ENCODE results near the gene ELAVL2.

Gene ELAVL2

DNA sequence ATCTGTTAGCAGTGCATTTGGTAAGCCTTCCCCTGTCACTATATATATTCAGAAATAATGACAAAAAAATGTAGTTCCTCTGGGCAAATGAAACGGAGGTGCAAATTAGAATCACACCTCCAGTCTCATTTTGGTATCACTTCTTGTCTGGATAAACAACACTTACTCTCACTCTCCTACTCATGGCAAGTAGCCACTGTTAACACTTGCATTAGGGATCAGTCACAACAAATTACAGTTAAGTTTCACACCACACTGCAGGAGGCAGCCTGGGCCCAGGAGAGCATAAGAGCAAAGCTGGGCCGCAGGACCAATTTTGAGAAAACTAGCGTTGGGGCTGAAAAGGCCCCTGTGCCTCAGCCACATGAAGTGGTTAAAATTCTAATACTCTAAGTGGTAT is 161.0 kb downstream of the ELAVL2 start:
- in situ Hi-C loops (cut with HindIII; ENCODE audit: low sequenced_read_pairs) = no loop called here

DNA sequence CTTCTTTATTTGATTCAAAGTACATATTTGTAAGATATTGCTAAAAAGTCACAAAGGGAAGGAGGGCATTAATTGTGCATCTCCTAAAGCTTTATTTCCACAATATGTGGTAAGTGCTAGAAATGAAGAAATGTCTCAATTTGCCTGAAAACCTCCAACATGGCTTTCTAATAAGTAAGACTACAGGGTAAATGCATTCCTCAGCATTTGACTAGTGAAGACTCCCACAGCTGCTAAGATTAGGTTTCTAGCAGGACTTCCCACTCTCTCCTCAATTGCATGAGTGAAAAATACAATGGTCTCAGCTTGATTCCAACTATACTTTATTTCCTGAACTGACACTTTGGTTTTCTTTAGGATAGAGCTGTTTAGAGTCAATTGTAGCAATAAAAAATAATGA is 162.1 kb downstream of the ELAVL2 start:
- in situ Hi-C loops (cut with HindIII; ENCODE audit: low sequenced_read_pairs) = no loop called here

DNA sequence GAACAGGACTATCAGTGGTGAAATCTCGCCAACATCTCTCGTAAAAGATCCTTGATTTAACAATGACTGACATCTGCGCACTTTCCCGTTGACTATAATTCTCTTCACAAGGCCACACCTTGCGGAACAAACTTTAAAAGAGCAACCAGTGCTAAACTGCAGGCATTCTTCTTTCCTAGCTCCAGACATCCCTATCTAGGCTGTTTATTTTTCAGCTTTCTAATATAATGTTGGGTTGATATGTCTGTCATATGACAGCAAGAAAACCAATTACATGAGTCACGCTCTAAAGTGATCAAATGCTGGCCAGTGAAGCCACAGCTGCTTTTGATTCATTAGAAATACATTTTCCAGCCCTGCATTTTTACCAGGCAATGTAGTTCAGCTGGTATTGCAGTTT is 162.5 kb downstream of the ELAVL2 start:
- in situ Hi-C loops (cut with HindIII; ENCODE audit: low sequenced_read_pairs) = no loop called here

DNA sequence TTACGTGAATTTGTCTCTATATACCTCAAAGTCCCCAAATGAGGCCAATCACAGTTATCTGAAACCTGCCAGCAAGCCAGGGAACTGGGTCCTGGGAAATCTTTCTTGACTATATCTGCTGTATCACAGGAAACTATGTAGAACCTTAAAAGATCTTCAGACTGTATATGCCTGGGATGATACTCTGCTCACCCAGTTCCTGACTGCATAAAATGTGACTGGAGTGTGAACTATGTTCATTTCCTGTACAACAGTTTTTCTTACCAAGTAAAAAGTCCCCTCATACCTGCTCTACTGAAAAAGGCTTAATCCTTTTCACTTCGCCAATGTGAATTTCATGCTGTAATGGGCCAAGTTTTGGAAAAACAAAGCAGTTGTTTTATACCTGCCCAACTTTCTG is 162.9 kb downstream of the ELAVL2 start:
- in situ Hi-C loops (cut with HindIII; ENCODE audit: low sequenced_read_pairs) = no loop called here

DNA sequence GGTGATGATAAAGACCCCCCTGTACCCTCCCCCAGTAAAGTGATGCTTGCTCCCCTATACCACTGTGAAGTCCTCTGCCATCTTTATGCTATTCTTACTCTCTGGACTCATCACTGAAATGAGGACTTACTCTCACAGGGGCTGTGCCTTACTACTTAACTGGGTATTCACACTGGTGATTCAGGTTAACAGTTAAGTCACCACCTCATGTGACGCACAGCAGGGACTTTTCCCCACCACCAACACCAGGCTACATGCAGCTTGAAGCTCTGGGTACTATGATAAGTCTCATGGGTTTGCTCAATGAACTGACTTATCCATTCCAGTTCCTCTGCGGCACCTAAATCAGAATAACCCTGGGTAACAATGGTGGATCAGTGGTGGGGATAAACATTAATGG is 163.7 kb downstream of the ELAVL2 start:
- in situ Hi-C loops (cut with HindIII; ENCODE audit: low sequenced_read_pairs) = no loop called here

DNA sequence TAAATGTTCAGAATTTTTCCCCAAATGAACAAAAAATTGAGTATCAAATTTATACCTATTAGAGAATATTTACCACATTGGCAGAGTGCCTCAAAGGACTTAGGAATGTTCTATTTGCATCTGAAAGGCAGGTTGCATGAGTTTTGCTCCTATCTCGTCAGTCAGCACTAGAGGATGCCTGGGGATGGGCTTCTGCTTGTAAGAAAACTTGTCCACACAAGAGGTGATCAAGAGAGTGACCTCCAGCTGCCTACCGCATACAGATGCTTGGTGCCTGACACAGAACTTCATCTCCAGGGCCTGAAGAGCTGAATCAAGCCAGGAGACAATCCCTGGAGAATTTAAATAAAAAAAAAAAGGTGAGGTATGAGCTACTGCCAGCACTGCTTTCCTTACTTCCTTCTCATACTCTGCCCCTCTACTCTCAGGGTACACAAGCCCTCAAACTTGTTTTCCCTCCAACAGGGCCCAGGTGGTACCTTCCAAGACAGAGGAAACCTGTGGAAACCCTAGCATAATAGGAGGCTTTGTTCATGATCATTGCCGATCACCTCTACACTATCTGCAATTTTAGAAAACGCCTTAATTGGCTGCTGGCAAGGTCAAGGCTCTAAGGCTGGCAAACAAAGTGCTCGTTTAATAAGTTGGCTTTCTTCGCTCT is 166.6 kb downstream of the ELAVL2 start:
- in situ Hi-C loops (cut with HindIII; ENCODE audit: low sequenced_read_pairs) = no loop called here

DNA sequence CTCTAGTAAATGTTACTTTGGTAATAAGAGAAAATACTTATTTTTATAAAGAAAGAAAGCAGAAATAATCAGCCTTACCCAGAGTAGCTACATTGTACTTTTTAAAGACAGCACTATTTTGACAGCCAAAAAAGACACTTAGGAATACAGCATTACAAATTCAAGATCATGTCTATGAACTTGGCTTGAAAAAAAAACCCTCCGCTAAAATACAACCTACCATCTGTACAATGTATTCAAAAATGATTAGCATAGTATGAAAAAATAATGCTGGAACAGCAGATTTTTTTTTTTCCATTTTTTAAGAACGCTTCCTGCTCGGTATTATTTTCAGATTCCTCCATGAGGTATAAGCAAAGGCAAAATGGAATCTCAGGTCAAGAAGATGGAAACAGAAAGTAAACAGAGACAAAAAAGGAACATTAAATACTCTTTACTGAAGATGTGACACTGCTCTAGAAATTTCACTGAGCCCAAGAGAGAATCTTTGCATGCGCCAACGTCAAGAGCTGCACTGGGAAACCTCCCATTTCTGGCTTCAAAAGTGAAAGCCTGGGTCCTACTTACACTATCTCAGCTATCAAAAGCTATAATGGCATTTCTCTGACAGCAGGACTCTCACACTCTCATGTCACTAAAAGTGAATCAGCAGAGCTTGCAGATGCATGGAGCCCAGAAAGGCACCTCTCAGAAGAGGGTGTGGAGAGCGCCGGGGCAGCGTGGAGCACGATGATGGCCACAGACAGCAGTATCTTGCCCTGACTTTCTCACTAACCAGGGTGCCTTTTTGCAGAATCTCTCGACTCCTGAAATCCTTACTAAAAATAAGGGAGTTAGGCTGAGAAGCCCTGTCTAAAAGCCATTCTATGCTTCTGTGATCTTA is 167.4 kb downstream of the ELAVL2 start:
- in situ Hi-C loops (cut with HindIII; ENCODE audit: low sequenced_read_pairs) = no loop called here

DNA sequence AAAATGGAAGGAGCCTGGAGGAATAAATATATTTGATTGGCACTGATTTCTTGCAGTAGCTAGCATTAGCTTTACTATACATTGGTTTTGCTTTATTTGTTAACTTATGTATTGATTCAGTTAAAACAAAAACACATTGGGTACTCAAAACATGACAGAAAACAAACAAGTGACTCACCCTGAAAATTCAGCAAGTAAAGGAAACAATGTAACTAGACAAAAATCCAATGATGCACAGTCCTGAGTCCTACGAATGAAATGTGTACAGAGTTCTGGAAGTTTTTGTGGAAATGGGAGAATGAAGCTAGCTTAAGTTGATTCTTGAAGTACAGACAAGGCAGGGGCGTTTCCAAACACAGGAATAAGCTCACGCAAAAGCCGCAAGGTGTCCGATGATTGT is 175.0 kb downstream of the ELAVL2 start:
- in situ Hi-C loops (cut with HindIII; ENCODE audit: low sequenced_read_pairs) = no loop called here

DNA sequence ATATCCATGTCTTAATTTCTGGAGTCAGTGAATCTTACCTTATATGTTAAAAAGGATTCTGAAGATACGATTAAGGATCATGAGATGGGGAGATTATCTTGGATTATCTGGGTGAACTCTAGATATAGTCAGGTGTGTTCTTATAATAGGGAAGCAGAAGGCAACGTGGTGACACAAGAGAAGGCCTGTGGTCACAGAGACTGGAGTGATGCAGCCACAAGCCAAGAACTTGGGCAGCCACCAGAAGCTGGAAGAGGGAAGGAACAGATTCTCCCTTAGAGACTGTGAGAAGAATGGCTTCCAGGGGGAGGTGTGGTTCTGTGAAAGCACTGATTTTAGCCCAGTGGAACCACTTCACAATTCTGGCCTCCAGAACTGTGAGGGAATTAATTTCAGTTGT is 177.4 kb downstream of the ELAVL2 start:
- in situ Hi-C loops (cut with HindIII; ENCODE audit: low sequenced_read_pairs) = no loop called here

DNA sequence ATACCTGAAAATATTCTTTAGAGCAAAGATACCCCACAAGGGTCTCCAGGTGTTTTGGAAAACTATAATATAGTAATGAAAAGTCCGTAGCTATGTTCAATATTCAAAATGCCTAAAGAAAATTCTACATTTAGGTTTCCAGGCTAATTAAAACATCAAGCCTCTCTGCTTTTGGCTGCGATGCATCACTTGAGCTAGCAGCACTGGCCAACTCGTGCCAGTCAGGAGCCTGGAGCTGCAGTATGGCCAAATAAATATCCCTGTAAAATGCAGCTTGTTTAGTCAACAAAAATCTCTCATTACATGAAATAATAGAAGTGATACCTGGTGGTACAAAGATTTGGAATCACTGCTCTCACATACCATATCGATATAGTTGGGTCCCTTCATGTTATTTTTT is 181.1 kb downstream of the ELAVL2 start:
- in situ Hi-C loops (cut with HindIII; ENCODE audit: low sequenced_read_pairs) = no loop called here

DNA sequence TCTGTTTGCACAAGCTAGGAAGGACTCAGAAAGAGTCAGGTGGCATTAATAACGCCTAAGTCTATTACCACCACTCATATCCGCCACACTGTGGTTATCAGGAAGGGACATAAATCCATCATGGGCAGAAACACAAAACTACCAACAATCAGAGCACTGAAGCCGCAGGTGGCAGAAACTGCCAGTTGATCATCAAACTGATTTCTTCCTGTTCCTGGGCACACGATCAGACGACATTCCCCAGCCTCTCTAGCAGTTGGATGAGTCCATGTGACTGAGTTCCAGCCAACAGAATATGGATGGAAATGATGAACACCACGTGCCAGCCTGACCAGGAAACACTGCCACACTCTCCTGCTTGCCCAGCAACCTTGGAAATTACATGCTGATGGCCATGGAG is 181.7 kb downstream of the ELAVL2 start:
- in situ Hi-C loops (cut with HindIII; ENCODE audit: low sequenced_read_pairs) = no loop called here

DNA sequence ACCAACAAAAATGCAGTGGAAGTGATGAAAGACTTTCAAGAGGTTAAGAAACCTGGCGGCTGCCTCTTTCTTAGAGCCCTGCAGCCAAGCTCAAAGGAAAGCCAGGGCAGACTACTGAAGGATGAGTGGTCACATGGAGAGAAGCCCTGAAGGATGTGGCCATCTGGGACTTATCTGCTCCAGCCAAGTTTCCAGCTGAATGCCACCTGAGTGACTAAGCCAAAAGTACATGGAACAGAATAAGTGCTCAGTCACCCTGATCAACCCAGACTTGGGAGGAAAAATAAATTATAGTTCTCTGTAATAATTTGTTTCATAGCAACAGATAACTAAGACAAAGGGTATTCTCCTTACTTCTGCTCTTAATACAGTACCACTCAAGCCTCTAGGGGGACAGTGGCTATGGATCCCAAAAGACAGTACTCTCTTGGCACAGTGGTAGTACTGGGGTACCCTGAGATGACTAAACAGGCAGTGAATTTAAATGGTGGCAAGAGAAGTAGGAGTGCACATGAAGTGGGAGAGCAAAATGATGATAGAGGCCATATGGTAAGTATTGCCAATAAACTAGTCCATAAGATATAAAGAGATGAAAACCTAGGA is 182.3 kb downstream of the ELAVL2 start:
- in situ Hi-C loops (cut with HindIII; ENCODE audit: low sequenced_read_pairs) = no loop called here

All from DLD1 (cell line).